ENCODE results near the gene MAS1.

The MAS1 gene

DNA sequence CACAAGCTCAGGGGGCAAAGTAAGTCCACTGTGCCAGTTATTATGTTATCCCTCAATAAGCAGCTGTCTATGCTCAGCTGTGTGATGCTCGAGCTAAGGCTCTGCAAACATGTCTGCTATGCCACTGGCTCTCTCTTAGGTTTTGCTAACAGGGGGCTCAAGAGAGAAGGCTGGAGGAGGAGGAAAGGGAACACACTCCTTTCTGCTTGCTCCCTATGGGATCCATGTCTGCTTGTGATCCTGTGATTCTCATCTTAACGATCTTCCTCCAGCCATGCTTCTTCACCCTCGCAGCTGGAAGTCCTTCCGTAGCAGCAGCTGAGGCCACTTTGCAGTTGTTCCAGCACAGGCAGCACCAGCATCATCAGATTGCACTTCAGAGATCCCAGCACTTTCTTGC, 41.1 kb downstream of the MAS1 start:
- H3K27ac ChIP-seq, result no peak overlapping the region
- TF ChIP-seq ZFX (IDR thresholded peaks at IDR 0.05), result no peak
- TF ChIP-seq, protein P1, sequence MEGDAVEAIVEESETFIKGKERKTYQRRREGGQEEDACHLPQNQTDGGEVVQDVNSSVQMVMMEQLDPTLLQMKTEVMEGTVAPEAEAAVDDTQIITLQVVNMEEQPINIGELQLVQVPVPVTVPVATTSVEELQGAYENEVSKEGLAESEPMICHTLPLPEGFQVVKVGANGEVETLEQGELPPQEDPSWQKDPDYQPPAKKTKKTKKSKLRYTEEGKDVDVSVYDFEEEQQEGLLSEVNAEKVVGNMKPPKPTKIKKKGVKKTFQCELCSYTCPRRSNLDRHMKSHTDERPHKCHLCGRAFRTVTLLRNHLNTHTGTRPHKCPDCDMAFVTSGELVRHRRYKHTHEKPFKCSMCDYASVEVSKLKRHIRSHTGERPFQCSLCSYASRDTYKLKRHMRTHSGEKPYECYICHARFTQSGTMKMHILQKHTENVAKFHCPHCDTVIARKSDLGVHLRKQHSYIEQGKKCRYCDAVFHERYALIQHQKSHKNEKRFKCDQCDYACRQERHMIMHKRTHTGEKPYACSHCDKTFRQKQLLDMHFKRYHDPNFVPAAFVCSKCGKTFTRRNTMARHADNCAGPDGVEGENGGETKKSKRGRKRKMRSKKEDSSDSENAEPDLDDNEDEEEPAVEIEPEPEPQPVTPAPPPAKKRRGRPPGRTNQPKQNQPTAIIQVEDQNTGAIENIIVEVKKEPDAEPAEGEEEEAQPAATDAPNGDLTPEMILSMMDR (conservative IDR thresholded peaks at IDR 0.05), result no peak

DNA sequence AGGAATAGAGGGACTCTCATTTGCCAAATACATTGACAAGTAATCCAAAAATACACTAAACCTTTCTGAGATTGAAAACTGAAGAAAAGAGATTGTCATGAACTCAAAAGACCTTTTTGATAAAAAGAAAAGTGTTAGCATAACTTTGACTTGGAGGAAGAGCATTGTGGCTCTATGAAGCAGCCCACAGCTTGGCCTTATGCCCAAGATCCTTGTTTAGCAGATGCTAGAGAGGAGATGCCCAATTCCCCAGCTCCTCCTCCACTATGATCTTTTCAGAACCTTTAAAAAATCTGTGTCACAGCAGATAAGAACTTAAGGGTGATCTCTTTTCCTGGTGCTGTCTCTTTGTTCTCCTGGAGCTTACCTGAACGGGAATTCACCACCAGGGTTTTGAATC, 42.3 kb downstream of the MAS1 start:
- no peak overlapping the region for H3K27ac ChIP-seq
- TF ChIP-seq ZFX (IDR thresholded peaks at IDR 0.05), result no peak
- TF ChIP-seq, protein P1 (conservative IDR thresholded peaks at IDR 0.05), result no peak

DNA sequence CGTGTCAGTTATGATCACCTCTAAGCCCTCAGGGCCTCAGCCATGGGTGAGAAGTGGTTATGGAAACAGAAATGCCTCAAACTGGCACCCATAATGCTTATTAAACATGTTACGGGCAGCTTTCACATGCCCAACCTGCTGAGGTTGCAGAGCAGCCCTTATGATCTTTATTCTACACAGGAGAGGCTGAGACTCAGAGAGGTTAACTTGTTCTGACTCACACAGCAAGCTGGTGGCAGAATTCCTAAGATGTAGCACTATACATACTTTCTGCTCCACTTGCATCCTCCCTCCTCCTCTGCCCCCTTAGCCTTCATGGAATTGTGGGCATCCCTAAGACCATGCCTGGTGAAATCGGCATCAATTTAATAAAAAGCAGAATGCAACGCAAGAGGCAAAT, 43.4 kb downstream of the MAS1 start:
- H3K27ac ChIP-seq, result no peak overlapping the region
- TF ChIP-seq, protein P1 (conservative IDR thresholded peaks at IDR 0.05), result no peak
- no peak for TF ChIP-seq ZFX (IDR thresholded peaks at IDR 0.05)

DNA sequence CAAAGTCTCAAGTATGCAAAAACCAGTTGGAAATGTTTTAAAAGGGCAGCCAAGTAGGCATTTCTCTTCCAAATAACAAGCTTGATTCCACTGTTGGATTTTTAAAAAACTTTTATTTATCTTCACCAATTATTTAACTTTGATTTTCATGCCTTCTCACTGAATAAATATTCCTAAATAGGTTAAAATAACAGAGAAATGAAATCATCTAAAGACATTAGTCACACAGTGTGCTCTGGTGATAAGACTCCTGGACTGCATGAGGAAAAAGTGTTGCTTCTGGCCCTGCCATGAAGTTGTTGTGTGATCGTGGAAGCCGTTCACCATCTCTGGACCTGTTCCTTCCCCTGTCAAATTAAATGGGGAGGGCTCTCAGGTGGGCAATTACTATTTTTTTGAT, 44.3 kb downstream of the MAS1 start:
- no peak overlapping the region for H3K27ac ChIP-seq
- no peak for TF ChIP-seq ZFX (IDR thresholded peaks at IDR 0.05)
- TF ChIP-seq, protein P1 (conservative IDR thresholded peaks at IDR 0.05), result no peak

DNA sequence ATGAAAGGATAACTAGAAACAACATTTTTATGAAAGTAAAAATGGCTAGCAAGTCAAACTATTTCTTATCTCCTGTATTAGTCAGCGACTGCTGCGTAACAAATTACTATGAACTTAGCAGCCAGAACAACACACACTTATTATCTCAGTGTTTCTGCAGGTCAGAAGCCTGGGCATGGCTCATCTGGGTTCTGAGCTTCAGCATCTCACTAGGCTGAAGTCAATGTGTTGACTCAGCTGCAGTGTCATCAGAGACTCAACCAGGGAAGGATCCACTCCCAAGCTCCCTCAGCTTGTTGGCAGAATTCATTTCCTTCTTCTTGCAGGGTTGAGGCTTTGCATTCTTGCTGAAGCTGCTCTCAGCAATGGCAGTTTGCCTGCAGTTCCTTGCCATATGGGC, 44.8 kb downstream of the MAS1 start:
- H3K27ac ChIP-seq, result no peak overlapping the region
- TF ChIP-seq ZFX (IDR thresholded peaks at IDR 0.05), result no peak
- TF ChIP-seq, protein P1 (conservative IDR thresholded peaks at IDR 0.05), result no peak

DNA sequence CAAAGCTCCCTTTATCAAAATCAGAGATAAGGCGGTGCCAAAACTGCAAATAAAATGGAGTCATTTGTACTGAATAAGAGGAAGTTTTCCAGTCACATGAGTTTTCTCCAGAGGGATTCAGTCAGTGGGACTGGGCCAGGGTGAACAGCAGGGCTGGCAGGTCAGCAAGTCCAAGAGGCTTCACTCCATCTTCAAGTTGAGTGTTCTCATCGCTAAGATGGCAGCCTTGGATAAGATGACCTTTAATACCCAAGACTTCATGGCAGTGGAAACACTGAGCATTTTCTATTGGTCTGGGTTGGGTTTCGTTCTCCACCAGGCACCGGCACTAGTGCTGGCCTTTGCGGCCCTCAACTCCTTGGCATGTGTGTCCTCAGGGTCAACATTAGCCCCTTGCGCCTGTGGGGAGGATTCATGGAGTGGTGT, 48.8 kb downstream of the MAS1 start:
- no peak overlapping the region for H3K27ac ChIP-seq
- TF ChIP-seq ZFX (IDR thresholded peaks at IDR 0.05), result no peak
- TF ChIP-seq, protein P1 (conservative IDR thresholded peaks at IDR 0.05), result no peak
